MG63 (cell line): ENCODE results near the gene ASPSCR1. TPM values are rescaled to one million over a fixed set of nuclear protein-coding genes. Genes with fewer than 3 reads are reported as not detected.
"Not testable (repeated sequence)": the region's sequence is repeated elsewhere in the genome, so short reads cannot be mapped to it uniquely, and the experiment has no call there.

Experiments used
- DNase-seq: peaks from one replicate; pipeline ENCODE4 v3.0.0-alpha.2; 2020
- H3K27me3 ChIP-seq: fragments of 250-450 bp; sonication (Bioruptor Pico); 2 replicates; pipeline ENCODE4 v1.5.1; 2020; ENCODE audit warnings: mild to moderate bottlenecking, moderate library complexity
- H3K36me3 ChIP-seq: fragments of 250-450 bp; sonication (Bioruptor Pico); 2 replicates; pipeline ENCODE4 v1.5.1; 2020; ENCODE audit warnings: mild to moderate bottlenecking, moderate library complexity
- H3K4me3 ChIP-seq: fragments of 250-450 bp; sonication (Bioruptor Pico); 2 replicates; pipeline ENCODE4 v1.5.1; 2020; ENCODE audit warnings: mild to moderate bottlenecking, moderate library complexity
- H3K9me3 ChIP-seq: fragments of 250-450 bp; sonication (Bioruptor Pico); 2 replicates; pipeline ENCODE4 v1.5.1; 2020; ENCODE audit warnings: mild to moderate bottlenecking, moderate library complexity
- total RNA-seq: library from RNA; depleted of rRNA; stranded (reverse); fragments of >200 nt; shearing (Covaris generic); gene quantifications from 2 replicates; pipeline ENCODE4 v1.2.3, GENCODE V29; 2014; ENCODE audit warnings: low replicate concordance

ASPSCR1 gene
- total RNA-seq, 1 experiment from 2014 or later: 78.0 TPM

DNA sequence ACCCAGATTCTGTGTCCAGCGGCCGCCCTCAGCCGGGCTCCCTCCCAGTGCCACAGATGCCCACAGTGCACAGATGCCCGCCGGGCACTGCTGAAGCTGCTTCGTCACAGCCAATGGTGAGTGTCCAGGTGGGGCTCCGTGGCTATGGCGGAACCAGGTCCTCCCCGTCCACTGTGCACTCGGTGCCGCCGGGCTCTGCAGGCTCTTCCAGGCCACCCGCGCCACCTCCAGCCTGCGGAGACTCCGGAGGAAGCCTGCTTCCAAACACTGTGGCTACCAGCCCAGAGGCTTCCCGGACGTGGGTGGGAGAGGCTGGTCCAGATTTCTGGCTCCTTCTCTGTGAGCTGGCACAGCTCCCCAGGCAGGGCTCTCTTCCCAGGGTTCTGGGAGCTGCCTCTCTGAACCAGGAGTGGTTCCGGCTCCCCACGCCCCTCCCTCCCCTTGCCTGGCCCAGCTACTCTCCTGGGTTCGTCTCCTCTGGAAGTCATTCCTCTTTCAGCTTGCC is 37.5 kb upstream of the ASPSCR1 start:
- H3K9me3 ChIP-seq: no peaks in the 10 kb centered on the region
- peaks cover 16% of the 10 kb centered on the region for H3K36me3 ChIP-seq
- H3K4me3 ChIP-seq: no peak overlapping the region
- peak; percentile 61 for DNase-seq
- H3K27me3 ChIP-seq: no peaks in the 10 kb centered on the region

DNA sequence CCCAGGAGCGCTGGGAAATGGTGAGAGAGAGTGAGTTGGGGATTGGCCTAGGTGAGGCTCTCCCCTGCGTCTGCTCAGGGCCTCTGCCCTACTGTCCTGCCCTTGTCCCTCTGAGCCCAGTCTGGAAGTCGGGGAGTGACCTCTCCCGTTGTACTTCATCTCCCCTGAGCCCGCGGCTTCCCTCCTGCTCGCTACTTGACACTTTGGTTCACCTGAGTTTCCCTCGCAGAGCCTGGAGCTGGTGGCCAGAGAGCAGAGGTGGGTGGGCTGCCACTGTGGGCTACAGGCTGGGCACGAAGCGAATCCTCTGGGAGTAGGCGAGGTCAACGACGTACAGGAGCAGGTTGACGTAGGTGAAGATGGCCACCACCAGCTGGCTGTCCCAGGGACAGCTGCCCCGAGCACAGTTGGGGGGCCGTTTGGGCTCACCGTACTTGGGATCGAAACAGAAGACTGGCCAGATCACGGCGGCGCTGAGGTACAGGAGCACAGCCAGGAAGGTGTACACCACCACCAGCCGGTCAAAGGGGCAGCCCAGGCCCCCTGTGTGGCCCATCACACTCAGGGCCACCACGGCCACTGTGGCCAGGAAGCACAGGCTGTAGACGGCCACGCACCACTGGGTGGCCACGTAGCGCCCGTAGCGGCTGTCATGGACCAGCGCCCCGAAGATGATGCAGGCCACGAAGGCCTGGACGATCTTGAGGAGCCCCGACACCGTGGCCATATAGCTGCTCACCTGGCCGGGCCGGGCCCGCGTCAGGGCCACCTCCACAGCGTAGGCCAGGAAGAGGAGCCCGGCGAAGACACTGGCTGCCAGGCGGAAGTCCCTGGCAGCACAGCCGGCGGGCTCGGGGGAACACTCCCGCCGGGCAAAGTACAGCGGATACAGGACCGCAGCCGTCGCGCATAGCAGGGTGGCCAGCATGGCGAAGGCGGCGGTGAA is 36.6 kb upstream of the ASPSCR1 start:
- Histone ChIP-seq H3K4me3 (no peak overlapping the region), H3K27me3 (no peaks in the 10 kb centered on the region), H3K36me3 (peaks cover 7% of the 10 kb centered on the region), H3K9me3 (no peaks in the 10 kb centered on the region)
- DNase-seq: no peak

DNA sequence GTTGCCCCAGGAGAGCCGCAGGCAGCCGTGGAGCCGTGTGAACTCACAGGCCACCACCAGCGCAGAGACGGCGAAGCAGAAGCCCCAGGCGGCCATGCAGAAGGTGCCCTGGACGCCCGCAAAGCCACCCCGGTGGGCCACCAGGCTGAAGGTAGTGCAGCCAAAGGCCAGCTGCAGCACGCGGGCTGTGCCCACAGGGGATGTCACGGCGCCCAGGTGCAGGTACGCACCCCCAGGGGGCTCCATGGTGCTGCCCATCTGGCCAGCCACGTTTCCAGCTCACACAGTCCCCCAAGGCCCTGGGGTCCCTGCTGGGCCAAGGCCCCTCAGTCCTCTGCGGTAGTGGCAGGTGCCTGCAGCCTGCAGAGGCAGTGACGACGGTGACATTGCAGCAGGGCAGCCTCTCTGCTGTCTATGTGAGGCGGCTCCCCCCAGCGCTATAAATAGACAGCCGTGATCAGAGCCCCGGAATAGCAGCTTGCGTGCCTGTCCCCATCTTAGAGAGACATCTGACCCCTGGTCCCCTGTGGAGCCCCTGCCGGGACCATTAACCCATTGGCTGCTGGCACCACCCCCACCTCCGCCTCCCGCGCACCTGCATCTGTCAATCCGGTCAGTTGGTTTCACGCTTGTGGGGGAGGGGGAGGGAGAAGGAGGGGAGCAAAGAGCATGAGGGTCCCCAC is 35.8 kb upstream of the ASPSCR1 start:
- Histone ChIP-seq H3K36me3 (peaks cover 3% of the 10 kb centered on the region), H3K4me3 (no peak overlapping the region), H3K27me3 (no peaks in the 10 kb centered on the region), H3K9me3 (no peaks in the 10 kb centered on the region)
- no peak for DNase-seq

DNA sequence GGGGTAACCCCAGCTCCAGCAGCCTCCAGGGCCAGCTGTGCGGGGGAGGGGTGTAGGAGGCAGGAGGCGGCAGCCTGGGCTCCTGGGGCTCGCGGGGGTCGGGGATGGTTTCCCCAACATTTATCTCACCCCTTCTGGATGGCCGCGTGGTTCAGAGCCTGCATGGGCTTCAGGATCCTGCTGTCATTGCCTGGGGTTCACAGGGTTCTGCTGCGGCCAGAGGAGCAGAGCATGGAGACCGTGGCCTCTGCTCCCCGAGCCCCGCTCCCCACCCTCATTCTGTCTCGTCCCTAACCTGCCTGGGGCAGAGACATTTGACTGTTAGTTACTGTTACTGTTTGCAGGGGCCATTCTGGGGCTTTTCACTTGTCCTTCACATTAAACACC is 35.3 kb upstream of the ASPSCR1 start:
- Histone ChIP-seq H3K4me3 (no peak overlapping the region), H3K27me3 (no peaks in the 10 kb centered on the region), H3K36me3 (no peaks in the 10 kb centered on the region), H3K9me3 (no peaks in the 10 kb centered on the region)
- DNase-seq: no peak

DNA sequence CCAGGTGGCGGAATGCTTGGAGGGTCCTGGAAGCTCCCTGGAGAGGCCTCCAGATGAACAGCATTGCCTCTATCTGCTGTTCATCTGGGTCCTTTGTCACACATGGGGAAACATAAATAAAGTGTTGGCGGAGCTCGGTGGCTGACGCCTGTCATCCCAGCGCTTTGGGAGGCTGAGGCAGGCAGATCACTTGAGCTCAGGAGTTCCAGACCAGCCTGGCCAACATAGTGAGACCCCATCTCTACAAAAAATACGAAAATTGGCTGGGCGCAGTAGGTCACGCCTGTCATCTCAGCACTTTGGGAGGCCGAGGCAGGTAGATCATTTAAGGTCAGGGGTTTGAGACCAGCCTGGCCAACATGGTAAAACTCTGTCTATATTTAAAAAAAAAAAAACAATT is 32.6 kb upstream of the ASPSCR1 start:
- H3K27me3 ChIP-seq: no peaks in the 10 kb centered on the region

DNA sequence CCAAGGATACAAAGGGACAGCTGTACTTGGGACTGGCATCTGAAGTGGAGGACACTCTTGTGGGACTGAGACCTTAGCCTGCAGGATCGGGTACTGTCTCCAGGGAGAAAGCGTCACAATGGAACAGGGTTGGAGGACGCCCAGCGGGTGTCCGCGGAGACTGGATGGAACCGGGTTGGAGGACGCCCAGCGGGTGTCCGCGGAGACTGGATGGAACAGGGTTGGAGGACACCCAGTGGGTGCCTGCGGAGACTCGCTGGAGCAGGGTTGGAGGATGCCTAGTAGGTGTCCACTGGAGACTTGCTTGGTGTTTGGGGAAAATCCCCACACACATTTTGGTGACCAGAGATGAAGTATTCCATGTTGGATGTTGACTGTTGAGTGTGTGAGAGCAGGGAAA is 30.2 kb upstream of the ASPSCR1 start, which contains the start of gene MYADML2:
Gene MYADML2 (minus strand): TSS at position 45 of the 400 bp plus-strand sequence. CDS start 5,492 bp downstream, outside the sequence.
- H3K27me3 ChIP-seq: no peaks in the 10 kb centered on the region
- H3K4me3 ChIP-seq: no peak within 1 kb of the TSS
- no peaks in the 10 kb centered on the region for H3K9me3 ChIP-seq
- no peaks in the 10 kb centered on the region for H3K36me3 ChIP-seq
- no peak for DNase-seq

More for the DNA sequence above, 32.6 kb upstream of the ASPSCR1 start:
- no peaks in the 10 kb centered on the region for H3K9me3 ChIP-seq
- DNase-seq: no peak
- no peak overlapping the region for H3K4me3 ChIP-seq
- no peaks in the 10 kb centered on the region for H3K36me3 ChIP-seq

DNA sequence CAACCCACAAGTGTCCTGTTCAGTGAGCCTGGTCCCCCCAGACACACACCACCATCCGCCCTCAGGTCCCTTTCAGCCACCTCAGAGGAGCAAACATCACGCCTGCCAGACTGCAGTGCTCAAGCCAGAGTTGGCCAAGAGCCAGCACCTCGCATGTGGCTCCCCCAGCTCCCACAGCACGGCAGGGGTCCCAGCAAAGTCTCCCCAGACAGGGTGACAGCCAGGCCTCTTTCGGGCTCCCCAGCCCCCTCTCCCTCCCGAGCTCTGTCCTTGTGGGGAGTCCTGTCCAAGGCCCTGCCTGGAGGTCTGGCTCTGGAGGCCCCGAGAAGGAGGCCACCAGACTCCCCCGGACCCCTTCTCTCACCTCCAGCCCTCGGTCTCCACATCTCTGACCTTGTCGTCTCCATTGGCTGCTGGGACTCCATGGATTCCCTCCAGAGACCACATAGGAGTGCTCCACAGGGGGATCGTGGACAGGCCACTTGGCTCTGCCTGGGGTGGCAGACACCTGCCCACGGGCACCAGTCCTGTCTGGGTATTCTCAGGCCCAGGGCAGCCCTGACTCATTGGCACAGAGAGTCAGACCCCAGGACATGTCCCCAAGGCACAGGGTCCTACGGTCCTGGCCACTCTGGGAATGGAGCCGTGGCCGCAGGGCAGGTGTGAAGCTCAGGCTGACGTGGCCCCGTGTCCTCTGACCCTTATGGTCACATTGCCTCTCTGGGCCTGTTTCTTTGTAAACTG is 28.6 kb upstream of the ASPSCR1 start:
- H3K9me3 ChIP-seq: no peaks in the 10 kb centered on the region
- no peak for DNase-seq
- no peaks in the 10 kb centered on the region for H3K36me3 ChIP-seq
- no peak overlapping the region for H3K4me3 ChIP-seq
- H3K27me3 ChIP-seq: no peaks in the 10 kb centered on the region

DNA sequence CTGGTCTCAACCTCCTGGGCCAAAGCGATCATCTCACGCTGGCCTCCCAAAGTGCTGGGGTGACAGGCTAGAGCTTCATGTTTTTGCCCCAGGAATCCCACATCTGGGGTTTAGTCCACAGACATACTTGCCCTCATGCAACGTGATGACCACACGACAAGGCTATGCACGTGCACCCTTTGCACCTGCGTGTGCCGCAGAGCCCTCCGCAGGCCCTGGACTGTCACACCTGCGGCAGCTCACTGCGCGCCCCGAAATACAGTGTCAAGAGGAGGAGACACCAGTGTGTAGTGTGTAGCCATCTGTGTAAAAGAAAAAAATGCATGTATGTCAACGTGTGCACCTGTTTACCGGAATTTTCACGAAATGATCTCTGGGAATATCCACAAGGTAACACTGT is 26.9 kb upstream of the ASPSCR1 start:
- H3K9me3 ChIP-seq: no peaks in the 10 kb centered on the region
- DNase-seq: no peak
- H3K27me3 ChIP-seq: no peaks in the 10 kb centered on the region

DNA sequence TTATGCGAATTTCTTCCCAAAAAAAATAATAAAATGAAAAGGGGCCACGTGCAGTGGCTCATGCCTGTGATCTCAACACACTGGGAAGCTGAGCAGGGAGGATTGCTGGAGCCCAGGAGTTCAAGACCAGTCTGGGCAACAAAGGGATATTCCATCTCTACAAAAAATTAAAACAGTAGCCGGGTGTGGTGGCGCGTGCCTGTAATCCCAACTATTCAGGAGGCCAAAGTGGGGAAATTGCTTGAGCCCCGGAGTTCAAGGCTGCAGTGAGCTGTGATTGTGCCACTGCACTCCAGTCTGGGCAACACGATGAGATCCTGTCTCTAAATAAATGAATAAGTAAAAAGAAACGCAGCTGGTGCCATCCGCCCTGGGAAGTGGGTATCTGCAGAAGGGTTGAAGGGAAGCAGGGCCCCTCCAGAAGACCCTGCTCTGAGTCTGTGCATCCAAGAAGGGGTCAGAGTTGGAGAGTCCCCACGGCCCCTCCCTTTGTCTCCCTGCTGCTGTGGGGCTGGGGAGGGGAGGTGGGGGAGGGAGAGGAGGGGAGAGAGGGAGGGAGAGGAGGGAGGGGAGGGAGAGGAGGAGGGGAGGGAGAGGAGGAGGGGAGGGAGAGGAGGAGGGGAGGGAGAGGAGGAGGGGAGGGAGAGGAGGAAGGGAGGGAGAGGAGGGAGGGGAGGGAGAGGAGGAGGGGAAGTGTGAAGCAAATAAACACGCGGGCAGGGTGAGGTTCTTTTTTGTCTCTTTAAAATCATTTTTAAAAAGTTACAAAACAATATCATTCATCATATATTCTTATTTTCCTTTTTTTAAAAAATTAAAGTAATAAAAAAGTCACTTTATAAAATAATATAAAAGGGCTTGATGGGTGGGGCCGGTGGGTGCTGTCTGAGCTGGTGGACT is 25.4 kb upstream of the ASPSCR1 start:
- Histone ChIP-seq H3K4me3 (no peak overlapping the region), H3K27me3 (no peaks in the 10 kb centered on the region), H3K9me3 (no peaks in the 10 kb centered on the region), H3K36me3 (no peaks in the 10 kb centered on the region)
- no peak for DNase-seq

More for the DNA sequence above, 26.9 kb upstream of the ASPSCR1 start:
- no peaks in the 10 kb centered on the region for H3K36me3 ChIP-seq
- H3K4me3 ChIP-seq: no peak overlapping the region

DNA sequence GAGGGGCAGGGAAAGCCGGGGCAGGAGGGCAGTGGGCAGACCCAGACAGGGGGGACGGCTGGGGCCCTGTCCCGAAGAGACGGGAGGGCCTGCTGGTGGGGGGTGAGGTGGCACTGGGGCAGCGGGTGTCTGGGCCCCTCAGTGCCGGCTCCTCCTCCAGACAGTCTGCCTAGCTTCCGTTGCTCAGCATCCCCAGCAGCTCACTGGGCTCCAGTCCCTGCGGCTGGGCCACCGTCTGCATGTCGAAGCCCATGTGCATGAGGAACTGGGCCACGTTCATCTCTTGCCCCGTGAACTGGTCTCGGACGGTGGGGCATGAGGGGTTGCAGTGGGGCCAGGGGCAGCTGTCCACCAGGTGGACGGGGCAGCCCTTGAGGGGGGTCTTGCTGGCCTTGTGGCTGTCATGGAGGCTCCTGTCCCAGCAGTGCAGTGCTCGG is 24.6 kb upstream of the ASPSCR1 start:
- no peak overlapping the region for H3K4me3 ChIP-seq
- no peaks in the 10 kb centered on the region for H3K9me3 ChIP-seq
- DNase-seq: no peak
- no peaks in the 10 kb centered on the region for H3K27me3 ChIP-seq
- H3K36me3 ChIP-seq: no peaks in the 10 kb centered on the region

DNA sequence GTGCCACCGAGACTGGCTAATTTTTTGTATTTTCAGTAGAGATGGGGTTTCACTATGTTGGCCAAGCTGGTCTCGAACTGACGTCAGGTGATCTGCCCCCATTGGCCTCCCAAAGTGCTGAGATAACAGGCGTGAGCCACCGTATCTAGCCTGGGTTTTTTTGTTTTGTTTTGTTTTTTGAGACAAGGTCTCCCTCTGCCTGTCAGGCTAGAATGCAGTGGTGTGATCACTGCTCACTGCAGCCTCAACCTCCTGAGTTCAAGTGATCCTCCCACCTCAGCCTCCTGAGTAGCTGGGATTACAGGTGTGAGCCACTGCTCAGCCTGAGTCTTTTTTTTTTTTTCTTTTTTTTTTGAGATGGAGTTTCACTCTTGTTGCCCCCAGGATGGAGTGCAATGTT is 24.0 kb upstream of the ASPSCR1 start:
- not testable (repeated sequence) for H3K4me3 ChIP-seq, H3K36me3 ChIP-seq, H3K27me3 ChIP-seq, H3K9me3 ChIP-seq, DNase-seq

DNA sequence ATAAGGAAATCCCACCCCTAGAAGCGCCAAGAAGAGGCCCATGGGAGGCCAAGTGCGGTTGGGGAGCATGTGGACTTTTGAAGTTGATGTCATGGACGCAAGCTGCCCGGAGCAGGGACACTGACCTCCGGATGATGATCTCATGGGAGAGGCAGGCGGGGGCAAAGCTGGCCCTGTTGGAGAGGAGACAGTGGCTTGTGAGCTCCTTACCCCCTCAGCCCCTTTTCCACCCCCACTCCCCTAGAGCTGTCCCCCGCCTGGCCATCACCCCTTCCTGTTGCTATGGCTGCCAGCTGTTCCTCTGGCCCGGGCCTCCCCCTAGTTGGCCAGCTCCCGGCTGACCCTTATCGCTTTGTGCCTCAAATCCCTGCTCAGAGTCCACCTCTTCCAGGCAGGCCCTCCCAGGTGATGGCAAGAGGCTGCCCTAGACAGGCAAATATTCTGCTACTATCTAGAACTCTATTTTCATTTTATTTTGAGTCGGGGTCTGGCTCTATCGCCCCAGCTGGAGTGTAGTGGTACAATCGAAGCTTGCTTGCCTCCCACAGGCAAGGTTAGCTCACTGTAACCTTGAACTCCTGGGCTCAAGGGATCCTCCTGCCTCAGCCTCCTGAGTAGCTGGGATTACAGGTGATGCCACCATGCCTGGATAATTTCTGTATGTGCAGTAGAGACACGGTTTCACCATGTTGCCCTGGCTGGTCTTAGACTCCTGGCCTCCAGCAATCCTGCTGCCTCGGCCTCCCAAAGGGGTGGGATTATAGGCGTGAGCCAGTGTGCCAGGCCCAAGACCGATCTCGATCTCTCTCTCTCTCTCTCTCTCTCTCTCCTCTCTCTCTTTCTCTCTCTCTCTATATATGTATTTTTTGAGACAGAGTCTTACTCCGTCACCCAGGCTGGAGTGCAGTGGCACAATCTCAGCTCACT is 23.0 kb upstream of the ASPSCR1 start:
- H3K36me3 ChIP-seq: no peaks in the 10 kb centered on the region
- no peak for DNase-seq
- peaks cover 8% of the 10 kb centered on the region for H3K27me3 ChIP-seq
- H3K9me3 ChIP-seq: no peaks in the 10 kb centered on the region
- H3K4me3 ChIP-seq: no peak overlapping the region

DNA sequence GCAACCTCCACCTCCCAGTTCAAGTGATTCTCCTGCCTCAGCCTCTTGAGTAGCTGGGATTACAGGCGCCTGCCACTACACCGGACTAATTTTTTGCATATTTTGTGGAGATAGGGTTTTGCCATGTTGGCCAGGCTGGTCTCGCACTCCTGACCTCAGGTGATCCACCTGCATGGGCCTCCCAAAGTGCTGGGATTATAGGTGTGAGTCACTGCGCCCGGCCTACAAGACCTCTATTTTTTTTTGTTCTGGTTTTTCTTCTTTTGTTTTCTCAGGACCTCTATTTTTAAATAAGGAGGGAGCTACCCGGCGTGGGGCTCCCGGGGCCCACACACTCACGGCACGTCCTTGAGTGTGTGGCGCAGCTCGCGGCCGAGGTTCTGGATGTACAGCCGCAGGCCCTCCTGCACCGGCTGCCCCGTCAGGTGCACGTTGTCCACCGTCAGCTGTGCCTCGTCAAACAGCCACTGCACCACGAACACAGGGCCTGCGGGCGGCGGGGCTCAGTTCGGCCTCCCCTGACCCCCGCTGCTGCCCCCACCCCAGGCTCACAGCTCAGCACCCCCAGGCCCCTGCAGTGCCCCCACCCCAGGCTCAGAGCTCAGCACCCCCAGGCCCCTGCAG is 22.3 kb upstream of the ASPSCR1 start:
- H3K9me3 ChIP-seq: no peaks in the 10 kb centered on the region
- no peaks in the 10 kb centered on the region for H3K36me3 ChIP-seq
- DNase-seq: no peak
- H3K27me3 ChIP-seq: peaks cover 12% of the 10 kb centered on the region
- H3K4me3 ChIP-seq: no peak overlapping the region

DNA sequence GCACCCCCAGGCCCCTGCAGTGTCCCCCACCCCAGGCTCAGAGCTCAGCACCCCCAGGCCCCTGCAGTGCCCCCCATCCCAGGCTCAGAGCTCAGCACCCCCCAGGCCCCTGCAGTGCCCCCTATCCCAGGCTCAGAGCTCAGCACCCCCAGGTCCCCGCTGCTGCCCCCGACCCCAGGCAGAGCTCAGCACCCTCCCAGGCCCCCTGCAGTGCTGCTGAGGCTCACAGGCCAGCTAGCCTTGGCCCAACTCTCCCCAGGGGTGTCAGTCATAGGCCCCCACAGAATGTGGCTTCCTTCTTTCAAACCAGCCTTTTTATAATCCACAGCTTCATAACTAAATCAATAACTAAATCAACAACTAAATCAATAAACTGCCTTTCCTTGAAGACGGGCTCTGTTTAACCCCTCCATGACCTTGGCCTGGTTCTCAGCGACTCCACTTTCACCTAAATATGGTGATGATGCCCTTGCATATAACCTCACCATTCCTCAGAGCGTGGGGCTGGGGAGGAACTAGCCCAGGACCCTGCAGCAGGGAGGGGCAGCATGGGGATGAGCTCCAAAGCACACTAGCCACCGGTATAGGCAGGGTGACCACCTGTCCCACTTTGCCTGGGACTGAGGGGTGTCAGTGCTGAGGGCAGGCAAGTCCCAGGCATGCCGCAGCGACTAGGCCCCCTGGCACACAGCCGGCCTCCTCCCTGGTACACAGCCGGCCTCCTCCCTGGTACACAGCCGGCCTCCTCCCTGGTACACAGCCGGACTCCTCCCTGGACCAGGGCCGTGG is 21.5 kb upstream of the ASPSCR1 start:
- no peak overlapping the region for H3K4me3 ChIP-seq
- H3K27me3 ChIP-seq: peaks cover 17% of the 10 kb centered on the region
- no peaks in the 10 kb centered on the region for H3K36me3 ChIP-seq
- no peak for DNase-seq
- H3K9me3 ChIP-seq: no peaks in the 10 kb centered on the region
